Spleen (tissue), 7 donors: ENCODE measurements around the gene HSPB8.

ENCODE experiments used
- CTCF ChIP-seq, 11 experiments: fragments of 200-600 bp in 7 of 11; fragments of 450-650 bp in 4 of 11; sonication (generic) in 4 of 11; IDR thresholded peaks in 8 of 11; conservative IDR thresholded peaks in 3 of 11; 1 replicate in 7 of 11; 2 replicates in 4 of 11; pipeline versions ENCODE4 v1.4.0 to v1.8.0; 2016 to 2021; ENCODE audit warnings: antibody characterized with exemption in 11 of 11, inconsistent platforms in 4 of 11, mild to moderate bottlenecking in 1 of 11
- POLR2A ChIP-seq, 3 donors: fragments of 450-650 bp; IDR thresholded peaks; one replicate each; pipeline ENCODE4 v1.5.1; 2017; ENCODE audit warnings: antibody characterized with exemption in 3 of 3, mild to moderate bottlenecking in 1 of 3
- POLR2AphosphoS5 ChIP-seq, 3 donors: sonication (generic); formaldehyde crosslinking; IDR thresholded peaks; one replicate each; pipeline ENCODE4 v1.5.1; 2017; ENCODE audit warnings: antibody characterized with exemption in 3 of 3
- donor health status: DM: no; HTN: no; CAD: no; lungs with moderate emphysema.
- donor health status: DM: no; HTN: no; CAD: no.
- donor health status: DM: no; HTN: no; CAD: no.

GRCh38 chr12:119241580-119242169 lies 62.9 kb downstream of the HSPB8 start:
- no peak for TF ChIP-seq CTCF (IDR thresholded peaks at IDR 0.05 in 8 of 11, conservative IDR thresholded peaks at IDR 0.05 in 3 of 11)
- TF ChIP-seq POLR2A (IDR thresholded peaks at IDR 0.05) = no peak
- TF ChIP-seq POLR2AphosphoS5 (IDR thresholded peaks at IDR 0.05) = no peak
